DOHH2 (cell line): Measurements from ENCODE around the gene GPSM3.

ENCODE experiments used
- H3F3A ChIP-seq: fragments of 200-600 bp; sonication (generic), shearing (Covaris generic); 2 replicates; pipeline ENCODE4 v1.6.0; 2016; ENCODE audit warnings: antibody characterized with exemption, mild to moderate bottlenecking; ENCODE audit not compliant: control insufficient read depth, insufficient read depth
- H3K27ac ChIP-seq: fragments of 200-600 bp; sonication (generic); 2 replicates; pipeline ENCODE4 v1.5.1; 2014; ENCODE audit warnings: low read depth, mild to moderate bottlenecking, low read length, moderate library complexity
- H3K27me3 ChIP-seq: fragments of 200-600 bp; sonication (generic); 2 replicates; pipeline ENCODE4 v1.6.1; 2014; ENCODE audit warnings: mild to moderate bottlenecking, low read length, mixed read lengths; ENCODE audit not compliant: control insufficient read depth
- H3K36me3 ChIP-seq: fragments of 200-600 bp; sonication (generic); 2 replicates; pipeline ENCODE4 v1.6.1; 2014; ENCODE audit warnings: mild to moderate bottlenecking, low read length, moderate library complexity, mixed read lengths; ENCODE audit not compliant: control insufficient read depth
- H3K4me1 ChIP-seq: fragments of 200-600 bp; sonication (generic); 2 replicates; pipeline ENCODE4 v1.6.1; 2014; ENCODE audit warnings: mild to moderate bottlenecking, low read length, mixed read lengths; ENCODE audit not compliant: control insufficient read depth
- H3K4me2 ChIP-seq: fragments of 200-600 bp; sonication (generic); 2 replicates; pipeline ENCODE4 v1.6.0; 2014; ENCODE audit warnings: mild to moderate bottlenecking, low read length, moderate library complexity
- H3K4me3 ChIP-seq: fragments of 200-600 bp; sonication (generic); 2 replicates; pipeline ENCODE4 v1.5.1; 2014; ENCODE audit warnings: mild to moderate bottlenecking, low read length, mixed read lengths
- H3K79me2 ChIP-seq: fragments of 200-600 bp; sonication (generic); 2 replicates; pipeline ENCODE4 v1.6.1; 2014; ENCODE audit warnings: mild to moderate bottlenecking, low read length, mixed read lengths; ENCODE audit not compliant: control insufficient read depth
- H3K9me2 ChIP-seq: fragments of 200-600 bp; sonication (generic); replicated peaks from 2 replicates; pipeline ENCODE4 v1.6.1; 2014; ENCODE audit warnings: mild to moderate bottlenecking, low read length, mixed read lengths; ENCODE audit not compliant: control insufficient read depth
- H3K9me3 ChIP-seq: fragments of 200-600 bp; sonication (generic); 2 replicates; pipeline ENCODE4 v1.6.1; 2014; ENCODE audit warnings: antibody characterized with exemption, low read length, mixed read lengths; ENCODE audit not compliant: control insufficient read depth, insufficient read depth
- H4K20me1 ChIP-seq: fragments of 200-600 bp; sonication (generic); 2 replicates; pipeline ENCODE4 v1.6.0; 2014; ENCODE audit warnings: low read depth, mild to moderate bottlenecking, antibody characterized with exemption, low read length, moderate library complexity; ENCODE audit not compliant: control insufficient read depth, insufficient read depth
- EZH2phosphoT487 ChIP-seq: fragments of 200-600 bp; sonication (generic); IDR thresholded peaks from 2 replicates; pipeline ENCODE4 v1.6.1; 2017; ENCODE audit warnings: borderline replicate concordance, mild to moderate bottlenecking, antibody characterized with exemption, low read length, moderate library complexity, mixed read lengths
- TF ChIP-seq, protein P1 (sequence below): fragments of 200-600 bp; sonication (generic); IDR thresholded peaks from one replicate; pipeline ENCODE4 v1.5.1; 2014; ENCODE audit warnings: antibody characterized with exemption, mild to moderate bottlenecking, low read depth, low read length; ENCODE audit not compliant: poor library complexity, severe bottlenecking

GPSM3 gene

DNA sequence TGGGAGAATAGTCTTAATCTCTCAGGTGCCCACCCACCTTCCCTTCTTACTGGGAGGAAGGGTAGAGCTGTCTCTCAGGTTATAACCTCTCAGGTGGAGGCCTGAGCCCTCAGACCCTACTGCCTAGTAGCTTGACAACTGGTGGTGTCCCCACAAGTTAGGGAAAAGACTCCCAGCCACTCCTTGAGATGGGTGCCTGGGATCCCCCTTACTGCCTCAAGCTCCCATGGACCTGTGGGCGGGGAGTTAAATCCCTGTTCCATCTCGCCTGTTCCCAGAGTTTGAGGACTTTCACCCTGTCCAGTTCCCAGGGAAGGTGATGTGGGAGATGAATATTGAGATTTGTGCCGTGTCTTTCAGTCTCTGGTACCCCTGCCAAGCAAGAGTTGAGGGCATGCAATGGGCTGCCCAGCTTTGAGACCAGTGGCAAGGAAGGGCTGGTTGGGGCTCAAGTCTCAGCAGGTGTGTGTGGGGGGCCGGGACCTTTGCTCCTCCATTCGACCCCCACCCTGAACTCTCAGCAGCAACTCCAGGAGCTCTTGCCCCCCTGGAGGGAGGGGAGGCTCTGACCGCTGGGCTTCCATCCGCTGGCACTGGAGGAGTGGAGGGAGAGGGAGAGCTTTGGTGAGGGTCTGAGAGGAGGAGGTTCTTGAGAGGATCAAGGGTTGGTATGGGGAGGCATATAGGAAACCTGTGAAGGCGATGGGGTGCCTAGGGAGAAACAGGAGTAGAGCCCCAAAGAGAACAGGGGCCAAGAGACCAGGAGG is 1.3 kb downstream of the GPSM3 start:
- TF ChIP-seq, protein P1, sequence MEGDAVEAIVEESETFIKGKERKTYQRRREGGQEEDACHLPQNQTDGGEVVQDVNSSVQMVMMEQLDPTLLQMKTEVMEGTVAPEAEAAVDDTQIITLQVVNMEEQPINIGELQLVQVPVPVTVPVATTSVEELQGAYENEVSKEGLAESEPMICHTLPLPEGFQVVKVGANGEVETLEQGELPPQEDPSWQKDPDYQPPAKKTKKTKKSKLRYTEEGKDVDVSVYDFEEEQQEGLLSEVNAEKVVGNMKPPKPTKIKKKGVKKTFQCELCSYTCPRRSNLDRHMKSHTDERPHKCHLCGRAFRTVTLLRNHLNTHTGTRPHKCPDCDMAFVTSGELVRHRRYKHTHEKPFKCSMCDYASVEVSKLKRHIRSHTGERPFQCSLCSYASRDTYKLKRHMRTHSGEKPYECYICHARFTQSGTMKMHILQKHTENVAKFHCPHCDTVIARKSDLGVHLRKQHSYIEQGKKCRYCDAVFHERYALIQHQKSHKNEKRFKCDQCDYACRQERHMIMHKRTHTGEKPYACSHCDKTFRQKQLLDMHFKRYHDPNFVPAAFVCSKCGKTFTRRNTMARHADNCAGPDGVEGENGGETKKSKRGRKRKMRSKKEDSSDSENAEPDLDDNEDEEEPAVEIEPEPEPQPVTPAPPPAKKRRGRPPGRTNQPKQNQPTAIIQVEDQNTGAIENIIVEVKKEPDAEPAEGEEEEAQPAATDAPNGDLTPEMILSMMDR = no peak
- no peak for TF ChIP-seq EZH2phosphoT487
- Histone ChIP-seq H3K27ac (peak overlapping the region; percentile 90), H4K20me1 (no peaks in the 10 kb centered on the region), H3F3A (peaks cover 18% of the 10 kb centered on the region), H3K9me3 (no peaks in the 10 kb centered on the region), H3K4me3 (peak overlapping the region; percentile 83), H3K27me3 (no peaks in the 10 kb centered on the region), H3K9me2 (no peaks in the 10 kb centered on the region), H3K36me3 (peaks cover 48% of the 10 kb centered on the region), H3K4me1 (peaks cover 75% of the 10 kb centered on the region), H3K4me2 (peak overlapping the region; percentile 100), H3K79me2 (peaks cover 57% of the 10 kb centered on the region)

DNA sequence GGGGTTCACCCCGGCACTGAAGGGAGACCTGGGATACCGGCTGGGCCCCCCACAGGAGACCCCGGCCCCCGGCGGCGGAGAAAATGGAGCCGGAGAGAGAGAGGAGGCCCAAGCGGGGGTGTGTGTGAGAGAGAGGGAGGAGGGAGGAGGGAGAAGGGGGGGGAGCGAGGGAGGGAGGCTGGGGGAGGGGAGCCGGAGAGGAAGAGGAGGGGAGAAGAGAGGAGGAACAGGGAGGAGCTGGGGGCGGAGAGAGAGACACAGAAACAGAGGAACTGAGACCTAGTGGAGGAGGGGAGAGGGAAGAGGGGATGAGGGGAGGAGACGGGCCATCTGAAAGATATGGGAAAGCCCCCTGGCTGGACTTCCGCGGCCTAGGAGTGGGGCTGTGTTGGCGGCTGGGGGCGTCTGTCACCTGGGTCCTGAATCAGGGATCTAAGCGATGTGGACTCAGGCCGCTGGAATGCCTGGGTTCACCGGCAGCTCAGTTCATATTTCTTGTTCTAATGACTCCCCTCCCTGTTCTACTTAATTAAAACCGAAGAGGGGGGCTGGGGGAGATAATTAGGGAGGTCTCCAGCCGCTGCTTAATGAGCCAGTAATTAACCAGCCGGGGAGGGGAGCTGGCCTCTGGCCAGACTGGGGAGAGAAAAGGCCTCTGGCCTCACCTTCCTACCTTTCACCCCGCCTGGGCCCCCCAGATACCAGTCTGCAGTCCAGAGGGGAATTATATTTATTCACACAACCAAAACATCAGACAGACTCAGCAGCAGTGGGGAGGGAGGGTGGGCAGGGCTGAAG is 2.2 kb downstream of the GPSM3 start, which contains the start of gene PBX2:
Gene PBX2, minus strand, starts transcription at position 149 of the 798 bp plus-strand sequence. CDS start 287 bp downstream, outside the sequence.
- Histone ChIP-seq H3K9me2 (no peaks in the 10 kb centered on the region), H3F3A (peaks cover 18% of the 10 kb centered on the region), H3K27ac (peak within 1 kb of the TSS; percentile 90), H3K4me1 (peaks cover 79% of the 10 kb centered on the region), H3K4me2 (peak within 1 kb of the TSS; percentile 100), H3K36me3 (peaks cover 50% of the 10 kb centered on the region), H3K4me3 (peak within 1 kb of the TSS; percentile 83), H3K79me2 (peaks cover 57% of the 10 kb centered on the region), H3K27me3 (no peaks in the 10 kb centered on the region), H3K9me3 (no peaks in the 10 kb centered on the region), H4K20me1 (no peaks in the 10 kb centered on the region)
- TF ChIP-seq, protein P1 = no peak
- no peak for TF ChIP-seq EZH2phosphoT487

DNA sequence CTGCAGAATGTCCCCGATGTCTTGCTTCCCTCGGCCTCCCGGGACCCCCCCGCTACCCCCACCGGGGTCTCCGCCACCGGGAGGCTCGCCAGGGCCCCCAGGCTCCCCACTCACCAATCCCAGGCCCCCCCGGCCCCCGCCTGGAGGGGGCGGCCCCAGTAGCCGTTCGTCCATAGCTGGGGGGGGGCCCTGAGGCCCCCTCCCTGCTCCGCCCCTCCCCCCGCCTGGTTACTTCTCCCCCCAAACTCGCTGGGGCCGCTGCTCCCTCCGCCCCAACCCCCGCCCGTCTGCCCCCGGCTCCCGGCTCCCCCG is 2.7 kb downstream of the GPSM3 start:
- Histone ChIP-seq H3K9me2 (no peaks in the 10 kb centered on the region), H3K79me2 (peaks cover 54% of the 10 kb centered on the region), H3K4me1 (peaks cover 74% of the 10 kb centered on the region), H3K27ac (peak overlapping the region; percentile 90), H3F3A (peaks cover 18% of the 10 kb centered on the region), H3K36me3 (peaks cover 50% of the 10 kb centered on the region), H3K27me3 (no peaks in the 10 kb centered on the region), H3K9me3 (no peaks in the 10 kb centered on the region), H3K4me3 (peak overlapping the region; percentile 83), H4K20me1 (no peaks in the 10 kb centered on the region), H3K4me2 (peak overlapping the region; percentile 100)
- TF ChIP-seq, protein P1 = no peak
- no peak for TF ChIP-seq EZH2phosphoT487
